ENCODE results near the gene DAB1.
"Not testable (repeated sequence)": the region's sequence is repeated elsewhere in the genome, so short reads cannot be mapped to it uniquely, and the experiment has no call there.

The DAB1 gene

GRCh38 chr1:57116871-57117270 lies 307.0 kb downstream of the DAB1 start:
- in situ Hi-C loops (cut with MboI; ENCODE audit: low pct_unique_long_range_greater_than_20kb, low sequenced_read_pairs) = no loop called here
- no peak for DNase-seq

- in situ Hi-C loops (cut with MboI; ENCODE audit: low pct_unique_long_range_greater_than_20kb, low sequenced_read_pairs) = no loop called here
- DNase-seq = no peak
These were observed 308.7 kb downstream of the DAB1 start for GRCh38 chr1:57115030-57115614.

GRCh38 chr1:57112148-57112547 lies 311.7 kb downstream of the DAB1 start:
- no peak for DNase-seq
- in situ Hi-C loops (cut with MboI; ENCODE audit: low pct_unique_long_range_greater_than_20kb, low sequenced_read_pairs) = no loop called here

GRCh38 chr1:57111175-57111574 lies 312.7 kb downstream of the DAB1 start:
- in situ Hi-C loops (cut with MboI; ENCODE audit: low pct_unique_long_range_greater_than_20kb, low sequenced_read_pairs) = no loop called here
- DNase-seq = no peak

DNA sequence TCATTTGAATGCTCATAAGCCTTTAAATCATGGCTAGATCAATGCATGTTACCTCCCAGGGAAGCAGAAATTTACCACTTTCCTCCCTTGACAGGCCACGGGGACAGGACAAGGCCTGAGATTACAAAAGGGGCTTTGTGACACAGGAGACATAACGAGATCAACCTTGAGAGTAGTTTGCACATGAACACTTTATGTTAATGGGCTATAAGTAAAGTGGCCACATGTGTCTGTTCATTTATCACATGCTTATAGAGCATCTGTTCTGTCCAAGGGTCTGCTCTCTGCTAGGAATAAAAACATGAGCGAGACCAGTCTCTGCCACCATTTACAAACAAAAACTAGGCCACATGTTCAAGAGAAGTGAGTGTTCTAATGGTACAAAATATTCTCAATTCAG lies 314.0 kb downstream of the DAB1 start:
- no peak for DNase-seq
- in situ Hi-C loops (cut with MboI; ENCODE audit: low pct_unique_long_range_greater_than_20kb, low sequenced_read_pairs) = no loop called here

DNA sequence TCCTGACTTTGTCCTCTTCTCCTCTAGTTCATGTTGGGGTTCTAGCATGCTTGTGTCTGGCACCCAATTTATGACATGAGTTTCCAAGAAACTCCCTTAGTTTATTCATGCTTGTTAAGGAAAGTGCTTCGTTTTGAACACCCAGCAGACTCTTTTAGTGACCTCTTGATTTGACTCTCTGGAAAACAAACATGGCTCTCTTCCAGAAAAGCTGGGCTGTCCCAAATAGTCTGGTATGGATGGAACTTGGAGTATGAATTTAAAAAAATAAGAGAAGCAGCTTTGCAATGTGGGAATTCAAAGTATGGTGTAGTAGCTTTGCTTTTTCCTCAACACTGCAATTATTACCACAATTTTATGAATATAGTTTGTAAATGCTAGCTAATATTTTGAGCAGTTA lies 314.6 kb downstream of the DAB1 start:
- in situ Hi-C loops (cut with MboI; ENCODE audit: low pct_unique_long_range_greater_than_20kb, low sequenced_read_pairs) = no loop called here
- DNase-seq = no peak

DNA sequence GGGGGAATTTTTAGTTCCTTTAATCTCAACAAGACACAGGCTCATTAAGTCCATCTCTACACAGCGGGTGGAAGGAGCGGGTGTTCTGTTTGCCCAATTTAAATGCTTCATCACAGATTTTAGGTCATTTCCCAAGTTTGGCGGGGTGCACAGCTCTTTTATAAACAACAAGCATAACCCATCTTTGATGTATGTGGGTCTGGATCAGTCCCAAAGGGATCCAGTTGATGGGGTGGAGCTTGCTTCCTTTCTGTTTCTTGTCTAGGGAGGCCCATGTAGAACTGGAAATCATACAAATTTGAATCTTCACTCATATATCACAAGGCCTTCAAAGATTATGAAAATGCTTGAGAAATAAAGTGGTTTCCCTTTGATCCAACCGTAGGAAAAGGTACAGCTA lies 317.6 kb downstream of the DAB1 start:
- DNase-seq = no peak
- in situ Hi-C loops (cut with MboI; ENCODE audit: low pct_unique_long_range_greater_than_20kb, low sequenced_read_pairs) = no loop called here

GRCh38 chr1:57102561-57103326 lies 321.1 kb downstream of the DAB1 start:
- in situ Hi-C loops (cut with MboI; ENCODE audit: low pct_unique_long_range_greater_than_20kb, low sequenced_read_pairs) = no loop called here

GRCh38 chr1:57101209-57101608 lies 322.7 kb downstream of the DAB1 start:
- in situ Hi-C loops (cut with MboI; ENCODE audit: low pct_unique_long_range_greater_than_20kb, low sequenced_read_pairs) = no loop called here
- no peak for DNase-seq

More at GRCh38 chr1:57102561-57103326, 321.1 kb downstream of the DAB1 start:
- no peak for DNase-seq

DNA sequence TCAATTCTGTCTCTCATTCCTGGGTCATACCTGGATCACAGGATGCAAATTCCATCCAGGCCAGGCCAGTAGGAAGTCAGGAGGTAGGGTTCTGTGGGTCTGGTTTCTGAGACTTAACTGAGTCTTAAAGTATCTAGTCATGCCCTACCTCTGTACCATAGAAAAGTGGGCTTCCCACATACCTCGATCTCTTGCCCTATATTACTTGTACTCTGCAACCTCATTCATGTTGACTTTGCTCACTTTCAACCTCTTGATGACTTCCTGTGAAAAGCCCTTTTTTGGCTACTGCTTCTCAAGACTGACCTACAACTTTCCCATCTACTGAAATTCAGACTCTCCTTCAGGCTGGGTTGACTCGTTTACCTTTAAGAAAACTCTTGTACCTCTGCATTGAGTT lies 329.1 kb downstream of the DAB1 start:
- DNase-seq = no peak
- in situ Hi-C loops (cut with MboI; ENCODE audit: low pct_unique_long_range_greater_than_20kb, low sequenced_read_pairs) = no loop called here

- in situ Hi-C loops (cut with MboI; ENCODE audit: low pct_unique_long_range_greater_than_20kb, low sequenced_read_pairs) = no loop called here
- DNase-seq = no peak
These were observed 330.7 kb downstream of the DAB1 start for GRCh38 chr1:57093122-57093521.

DNA sequence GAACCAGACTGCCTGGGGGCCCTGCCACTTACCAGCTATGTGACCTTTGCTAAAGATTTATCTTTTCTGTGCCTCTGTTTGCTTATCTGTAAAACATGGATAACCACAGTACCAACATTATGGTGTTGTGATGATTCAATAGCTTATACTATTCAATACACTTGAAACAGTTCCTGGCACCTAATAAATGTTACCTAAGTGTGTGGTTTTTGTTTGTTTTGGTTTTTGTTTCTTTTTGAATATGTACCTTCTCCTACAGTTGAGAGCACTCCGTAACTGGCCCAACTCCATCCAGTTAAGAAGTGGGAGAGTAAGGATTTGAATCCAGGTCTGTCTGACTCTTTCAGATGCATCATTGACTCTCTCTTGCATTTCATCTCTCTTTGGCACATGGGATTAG lies 332.2 kb downstream of the DAB1 start:
- DNase-seq = no peak
- in situ Hi-C loops (cut with MboI; ENCODE audit: low pct_unique_long_range_greater_than_20kb, low sequenced_read_pairs) = no loop called here

DNA sequence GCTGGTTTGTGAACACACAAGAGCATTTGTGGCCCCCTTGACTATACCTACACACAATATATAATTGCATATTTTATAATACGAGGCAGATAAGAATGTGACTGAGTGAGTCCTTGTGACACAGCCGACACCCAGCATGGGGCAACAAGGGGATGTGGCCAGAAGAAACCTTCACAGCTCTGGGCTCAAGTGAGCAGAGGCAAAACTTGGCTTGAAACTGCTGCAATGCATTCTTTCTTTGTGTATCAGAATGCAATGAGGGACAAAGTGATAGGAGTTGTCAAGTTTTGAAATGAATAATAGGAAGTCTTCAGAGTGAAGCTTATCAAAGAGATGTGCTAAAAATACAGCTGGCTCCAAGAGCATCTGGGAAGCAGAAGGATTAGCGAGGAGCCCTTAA lies 334.0 kb downstream of the DAB1 start:
- in situ Hi-C loops (cut with MboI; ENCODE audit: low pct_unique_long_range_greater_than_20kb, low sequenced_read_pairs) = no loop called here
- no peak for DNase-seq

DNA sequence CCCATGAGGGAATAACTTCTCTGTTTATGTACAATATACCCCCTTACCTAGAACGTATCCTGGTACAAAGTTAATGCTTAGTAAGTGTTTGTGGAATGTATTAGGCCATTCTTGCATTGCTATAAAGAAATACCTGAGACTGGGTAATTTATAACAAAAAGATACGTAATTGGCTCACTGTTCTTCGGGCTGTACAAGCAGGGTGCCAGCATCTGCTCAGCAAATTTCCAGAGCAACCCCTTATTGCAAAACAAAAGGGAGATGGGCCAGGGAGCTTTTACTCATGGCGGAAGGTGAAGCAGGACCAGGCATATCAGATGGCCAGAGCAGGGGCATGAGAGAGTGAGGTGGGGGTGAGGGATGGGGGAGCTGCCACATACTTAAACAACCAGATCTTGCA lies 334.6 kb downstream of the DAB1 start:
- no peak for DNase-seq
- in situ Hi-C loops (cut with MboI; ENCODE audit: low pct_unique_long_range_greater_than_20kb, low sequenced_read_pairs) = no loop called here

GRCh38 chr1:57088653-57089052 lies 335.2 kb downstream of the DAB1 start:
- no peak for DNase-seq
- in situ Hi-C loops (cut with MboI; ENCODE audit: low pct_unique_long_range_greater_than_20kb, low sequenced_read_pairs) = no loop called here

- in situ Hi-C loops (cut with MboI; ENCODE audit: low pct_unique_long_range_greater_than_20kb, low sequenced_read_pairs); DNase-seq: not testable (repeated sequence)
These were observed 336.2 kb downstream of the DAB1 start for GRCh38 chr1:57087660-57088059.

DNA sequence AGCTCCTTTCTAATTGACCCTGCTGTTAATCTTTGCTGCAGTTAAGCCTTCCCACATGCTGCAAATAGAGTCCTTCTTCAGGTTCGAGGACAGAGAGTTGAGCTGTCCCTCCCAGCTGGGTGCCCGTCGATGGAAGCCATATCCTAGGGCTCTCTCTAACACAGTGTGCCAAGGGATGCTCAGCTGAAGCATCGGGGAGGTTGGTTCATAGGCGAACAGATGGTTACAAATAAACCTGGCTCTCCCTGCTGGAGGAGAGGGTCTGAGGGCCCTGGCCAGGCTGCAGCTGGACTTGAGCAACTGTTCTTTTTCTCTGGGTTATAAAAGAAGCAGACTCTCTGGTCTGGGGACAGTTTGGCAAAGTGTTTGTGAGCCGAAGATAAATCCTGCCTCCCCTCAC lies 337.7 kb downstream of the DAB1 start:
- in situ Hi-C loops (cut with MboI; ENCODE audit: low pct_unique_long_range_greater_than_20kb, low sequenced_read_pairs) = no loop called here
- no peak for DNase-seq

DNA sequence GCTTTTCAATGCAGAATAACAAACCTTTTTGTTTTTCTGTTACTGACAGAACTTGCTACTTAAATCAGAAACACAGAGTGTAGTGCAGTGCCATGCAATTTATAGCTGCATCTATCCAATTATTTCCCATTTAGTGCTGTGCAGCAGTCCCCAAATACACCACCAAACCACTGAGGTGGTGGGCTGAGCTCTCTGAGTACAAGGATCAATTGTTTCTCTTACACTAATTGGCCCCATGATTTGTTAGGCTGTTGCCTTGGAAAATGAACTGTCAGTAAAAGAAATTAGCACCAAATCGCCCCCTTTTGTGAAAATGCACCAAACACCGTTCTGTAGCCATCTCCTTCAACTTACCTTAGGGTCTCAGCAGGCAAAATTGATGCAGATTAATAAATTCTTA lies 339.2 kb downstream of the DAB1 start:
- in situ Hi-C loops (cut with MboI; ENCODE audit: low pct_unique_long_range_greater_than_20kb, low sequenced_read_pairs) = no loop called here
- no peak for DNase-seq

DNA sequence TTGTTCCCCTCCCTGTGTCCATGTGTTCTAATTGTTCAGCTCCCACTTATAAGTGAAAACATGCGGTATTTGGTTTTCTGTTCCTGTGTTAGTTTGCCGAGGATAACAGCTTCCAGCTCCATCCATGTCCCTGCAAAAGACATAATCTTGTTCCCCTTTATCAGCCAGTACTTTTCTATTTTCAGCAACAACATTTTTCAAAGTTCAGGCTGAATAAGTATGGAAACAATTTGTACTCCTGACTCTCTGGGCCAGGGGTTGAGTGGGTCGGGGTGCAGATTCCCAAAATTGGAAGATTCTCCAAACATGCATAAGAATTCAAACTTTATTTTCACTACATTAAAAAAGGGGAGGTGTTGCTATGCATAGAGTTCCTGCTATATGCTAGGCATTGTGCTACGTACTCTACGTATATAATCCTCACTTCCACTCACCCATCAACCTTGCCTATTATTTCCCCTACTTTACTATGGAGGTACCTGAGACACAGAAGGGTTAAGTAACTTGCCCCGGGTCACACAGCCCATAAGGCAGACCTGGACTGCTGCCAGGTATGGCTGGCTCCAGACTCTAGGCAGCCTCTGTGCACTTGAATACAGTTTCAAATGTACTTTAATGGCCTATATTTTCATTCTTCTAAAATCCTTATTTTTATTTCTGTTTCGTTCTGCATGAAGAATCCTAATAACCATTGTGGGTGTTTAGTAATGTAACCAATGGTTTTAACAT lies 341.0 kb downstream of the DAB1 start:
- DNase-seq = no peak
- in situ Hi-C loops (cut with MboI; ENCODE audit: low pct_unique_long_range_greater_than_20kb, low sequenced_read_pairs) = no loop called here

DNA sequence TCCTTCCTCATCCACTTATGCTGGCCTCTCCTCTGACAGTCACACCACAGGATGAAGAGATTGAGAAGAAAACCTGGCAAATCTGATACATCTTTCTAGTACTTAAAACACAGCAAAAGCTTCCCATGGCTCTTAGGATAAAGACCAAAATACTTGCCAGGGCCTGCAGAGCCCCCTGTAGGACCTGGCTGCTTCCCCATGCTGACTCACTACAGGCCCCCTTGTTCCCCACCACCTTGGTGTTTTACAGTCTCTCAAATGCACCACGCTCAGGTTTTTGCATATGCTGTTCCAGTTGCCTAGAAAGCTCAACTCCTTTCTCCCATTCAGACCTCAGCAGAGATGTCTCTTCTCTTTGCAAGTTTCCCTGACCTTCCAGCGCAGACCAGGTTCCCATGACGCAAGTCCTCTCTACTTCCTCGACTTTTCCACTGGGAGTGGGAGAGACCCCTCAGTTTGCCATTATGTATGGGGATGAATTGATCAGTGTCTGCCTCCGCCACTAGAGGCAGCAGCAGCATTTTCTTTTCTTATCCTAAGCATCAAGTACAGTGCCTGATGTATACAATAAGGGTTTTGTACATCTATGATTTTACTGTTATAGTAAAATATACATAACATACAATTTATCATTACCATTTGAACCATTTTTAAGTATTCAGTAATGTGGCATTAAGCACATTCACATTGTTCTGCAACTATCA lies 344.3 kb downstream of the DAB1 start:
- no peak for DNase-seq
- in situ Hi-C loops (cut with MboI; ENCODE audit: low pct_unique_long_range_greater_than_20kb, low sequenced_read_pairs) = no loop called here
